ENCODE results near the gene TIMP2. TPM values are rescaled to one million over a fixed set of nuclear protein-coding genes. Genes with fewer than 3 reads are reported as not detected.

Gene TIMP2
- total RNA-seq, 1 experiment from 2014 or later = 66.9 TPM

DNA sequence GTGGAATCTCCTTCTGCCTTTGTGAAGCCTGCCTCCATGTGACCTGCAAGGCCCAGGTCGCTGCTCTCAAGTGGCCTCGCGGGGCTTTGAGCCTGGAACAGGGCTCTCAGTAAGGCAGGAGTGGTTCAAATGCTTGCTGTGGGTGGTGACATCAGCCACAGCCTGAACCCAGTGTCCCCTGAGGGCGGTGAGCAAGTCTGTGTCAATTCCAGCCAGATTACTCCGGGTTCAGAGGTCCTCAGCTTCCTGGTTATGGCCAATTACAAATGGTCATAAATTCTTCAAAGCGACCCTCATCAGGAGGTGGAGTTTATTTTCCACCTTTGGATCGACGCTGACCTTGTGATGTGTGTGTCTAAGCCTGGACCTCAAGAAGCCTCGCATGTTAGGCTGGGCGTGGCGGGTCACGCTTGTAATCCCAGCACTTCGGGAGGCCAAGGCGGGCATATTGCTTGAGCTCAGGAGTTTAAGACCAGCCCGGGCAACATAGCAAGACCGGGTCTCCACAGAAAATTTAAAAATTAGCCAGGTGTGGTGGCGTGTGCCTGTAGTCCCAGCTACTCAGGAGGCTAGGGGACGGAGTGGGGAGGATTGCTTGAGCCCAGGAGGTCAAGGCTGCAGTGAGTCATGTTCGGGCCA lies 37.3 kb upstream of the TIMP2 start:
- Histone ChIP-seq H3K4me1 (peaks cover 16% of the 10 kb centered on the region; the same call in 1 of the 2 replicates), H3K27ac (no peak overlapping the region), H3K4me3 (no peak overlapping the region), H3K36me3 (no peaks in the 10 kb centered on the region), H3K27me3 (no peaks in the 10 kb centered on the region), H3K9me3 (replicated peaks) (no peaks in the 10 kb centered on the region)
- peak; percentile 51 to 58 for DNase-seq

DNA sequence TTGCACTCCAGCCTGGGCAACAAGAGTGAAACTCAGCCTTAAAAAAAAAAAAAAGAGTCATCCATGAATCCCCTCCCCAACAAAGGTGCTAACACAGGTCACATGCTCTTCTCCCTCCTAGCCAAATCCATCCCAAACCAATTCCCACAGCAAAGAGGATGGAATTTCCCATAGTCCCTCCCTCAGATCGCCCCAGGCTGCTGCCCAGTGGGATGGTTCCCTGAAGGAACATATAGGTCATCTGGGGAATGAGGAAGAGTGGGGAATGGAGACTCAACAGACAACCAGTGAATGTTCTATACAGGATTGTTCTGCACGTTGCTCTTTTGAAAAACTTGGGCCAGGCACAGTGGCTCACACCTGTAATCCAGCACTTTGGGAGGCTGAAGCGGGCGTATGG lies 36.4 kb upstream of the TIMP2 start:
- Histone ChIP-seq H3K36me3 (no peaks in the 10 kb centered on the region), H3K4me3 (no peak overlapping the region), H3K9me3 (replicated peaks) (no peaks in the 10 kb centered on the region), H3K27ac (no peak overlapping the region), H3K27me3 (no peaks in the 10 kb centered on the region), H3K4me1 (peaks cover 7% of the 10 kb centered on the region; the same call in 1 of the 2 replicates)
- no peak for DNase-seq

DNA sequence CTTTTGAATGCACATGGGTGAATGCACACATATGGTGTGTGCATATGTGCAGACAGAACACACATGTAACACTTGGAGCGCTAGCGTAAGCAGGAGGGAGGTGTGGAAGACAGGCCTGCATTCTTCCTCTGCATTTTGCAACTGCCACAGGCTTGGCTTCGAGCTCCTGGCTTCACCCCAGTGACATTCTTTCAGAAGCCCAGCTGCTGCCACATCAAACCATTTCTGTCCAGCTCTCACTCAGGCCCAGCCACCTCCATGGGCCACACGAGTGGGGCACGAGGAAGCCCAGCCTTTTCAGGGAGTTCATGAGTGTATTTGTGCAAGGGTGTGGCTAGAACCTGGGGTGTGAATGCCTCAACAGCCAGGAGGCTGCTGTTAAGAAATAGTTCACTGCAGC lies 35.7 kb upstream of the TIMP2 start:
- Histone ChIP-seq H3K4me3 (no peak overlapping the region), H3K27ac (no peak overlapping the region), H3K4me1 (peaks cover 7% of the 10 kb centered on the region; the same call in 1 of the 2 replicates), H3K36me3 (no peaks in the 10 kb centered on the region), H3K27me3 (no peaks in the 10 kb centered on the region), H3K9me3 (replicated peaks) (no peaks in the 10 kb centered on the region)
- no peak for DNase-seq

DNA sequence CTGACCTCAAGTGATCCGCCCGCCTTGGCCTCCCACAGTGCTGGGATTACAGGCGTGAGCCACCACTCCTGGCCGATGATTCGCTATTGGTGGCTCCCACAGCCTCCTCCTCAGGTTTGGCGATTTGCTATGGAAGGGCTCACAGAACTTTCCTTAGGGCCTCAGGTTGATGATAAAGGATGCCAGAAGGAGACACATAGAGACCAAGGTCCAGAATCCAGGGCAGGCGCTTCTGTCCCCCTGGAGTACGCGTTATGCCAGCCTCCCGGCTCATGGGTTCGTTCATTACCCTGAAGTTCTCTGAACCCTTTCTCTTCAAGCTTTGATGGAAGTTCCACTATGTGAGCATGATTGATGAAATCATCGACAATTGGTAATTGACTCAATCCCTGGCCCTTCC lies 34.6 kb upstream of the TIMP2 start:
- no peak for DNase-seq

DNA sequence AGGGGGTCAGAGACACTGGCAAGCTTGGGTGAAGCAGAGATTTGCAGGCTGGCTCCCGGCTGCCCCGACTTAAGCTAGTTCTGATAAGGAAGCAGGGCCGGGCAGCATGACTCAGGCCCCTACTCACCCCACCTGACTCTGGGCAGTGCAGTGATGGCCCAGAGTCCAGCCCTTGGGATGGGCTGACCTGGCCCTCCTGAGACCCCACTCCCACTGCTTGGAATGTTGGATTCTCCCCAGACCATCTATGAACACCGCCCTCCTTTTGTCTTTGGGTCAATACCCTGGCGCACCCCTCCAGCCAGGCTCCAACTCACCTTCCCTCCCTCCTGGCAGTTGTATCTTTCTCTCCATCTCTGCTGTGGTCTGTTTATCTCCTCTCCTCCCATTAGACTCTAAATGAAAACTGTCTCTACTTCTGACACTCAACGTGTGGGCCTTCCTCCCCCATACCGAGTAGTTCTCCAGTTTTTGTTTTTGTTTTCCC lies 33.5 kb upstream of the TIMP2 start:
- Histone ChIP-seq H3K27me3 (no peaks in the 10 kb centered on the region), H3K4me1 (peaks cover 7% of the 10 kb centered on the region; the same call in 1 of the 2 replicates), H3K4me3 (no peak overlapping the region), H3K9me3 (replicated peaks) (no peaks in the 10 kb centered on the region), H3K27ac (no peak overlapping the region), H3K36me3 (no peaks in the 10 kb centered on the region)
- no peak for DNase-seq

More for the DNA sequence above, 34.6 kb upstream of the TIMP2 start:
- H3K36me3 ChIP-seq = no peaks in the 10 kb centered on the region
- no peak overlapping the region for H3K4me3 ChIP-seq
- no peaks in the 10 kb centered on the region for H3K27me3 ChIP-seq
- no peaks in the 10 kb centered on the region for H3K9me3 ChIP-seq (replicated peaks)
- no peak overlapping the region for H3K27ac ChIP-seq
- H3K4me1 ChIP-seq = peaks cover 7% of the 10 kb centered on the region; the same call in 1 of the 2 replicates

DNA sequence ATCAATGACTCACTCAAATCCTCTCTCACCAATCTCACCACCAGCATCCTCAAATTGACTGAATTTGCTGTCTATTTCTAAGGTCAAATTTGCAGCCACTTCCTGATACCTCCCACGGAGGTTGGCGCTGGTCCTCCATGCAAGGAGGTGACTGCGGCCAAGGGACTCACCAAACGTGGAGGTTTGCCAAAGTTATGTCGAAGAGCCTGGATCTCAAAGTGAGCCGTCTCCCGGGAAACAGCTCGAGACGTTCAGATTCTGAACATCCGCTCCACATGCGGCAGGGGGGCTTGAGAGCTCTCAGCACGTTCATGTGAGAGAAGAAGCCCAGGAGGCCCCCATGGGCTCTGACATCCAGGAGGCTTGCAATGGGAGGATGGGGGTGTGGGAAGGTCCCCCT lies 31.9 kb upstream of the TIMP2 start:
- no peaks in the 10 kb centered on the region for H3K36me3 ChIP-seq
- DNase-seq = no peak
- no peak overlapping the region for H3K4me3 ChIP-seq
- no peaks in the 10 kb centered on the region for H3K27me3 ChIP-seq
- H3K9me3 ChIP-seq (replicated peaks) = no peaks in the 10 kb centered on the region
- H3K27ac ChIP-seq = no peak overlapping the region
- peaks cover 10% of the 10 kb centered on the region for H3K4me1 ChIP-seq

DNA sequence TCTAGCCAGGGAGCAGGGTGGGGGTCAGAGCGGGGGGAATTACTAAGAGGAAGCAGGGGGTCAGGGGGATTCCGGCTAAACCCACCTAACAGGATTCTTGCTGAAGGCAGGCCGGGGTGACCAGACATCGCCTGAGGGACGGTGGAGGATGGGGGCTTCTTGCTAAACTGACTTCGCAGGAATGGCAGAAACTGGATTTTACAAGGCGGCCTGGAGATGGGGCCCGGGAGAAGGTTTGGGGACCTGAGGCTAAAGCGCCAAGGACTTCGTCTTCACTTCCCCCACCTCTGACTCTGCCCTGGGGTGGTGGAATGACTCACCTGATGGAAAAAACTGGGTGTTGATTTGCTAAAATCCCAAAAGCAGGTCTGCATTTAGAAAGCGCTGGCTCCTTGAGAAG lies 31.1 kb upstream of the TIMP2 start:
- Histone ChIP-seq H3K4me1 (peaks cover 10% of the 10 kb centered on the region), H3K27ac (no peak overlapping the region), H3K36me3 (no peaks in the 10 kb centered on the region), H3K27me3 (no peaks in the 10 kb centered on the region), H3K9me3 (replicated peaks) (0 out of 2 replicates have a peak, but pooled peaks cover 2% of the 10 kb centered on the region), H3K4me3 (no peak overlapping the region)
- no peak for DNase-seq

DNA sequence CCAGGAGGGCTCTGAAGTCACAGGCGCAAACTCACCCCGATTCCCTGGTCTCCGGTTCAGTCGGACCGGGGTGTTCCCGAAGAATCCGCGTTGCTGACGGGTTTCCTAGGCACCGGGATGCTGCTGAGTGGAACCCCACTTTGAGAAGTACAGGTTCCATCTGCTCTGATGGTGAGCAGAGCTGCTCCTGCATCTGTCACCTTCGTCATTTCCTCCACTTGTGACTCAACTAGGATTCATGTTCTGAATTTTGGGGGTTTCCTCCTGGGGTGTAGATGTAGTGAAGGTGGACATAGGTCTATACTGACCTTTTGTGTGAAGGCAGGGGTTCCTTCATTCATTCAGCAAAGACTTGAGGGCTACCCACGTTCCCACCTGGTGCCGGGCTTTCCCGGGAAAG lies 29.5 kb upstream of the TIMP2 start:
- peaks cover 10% of the 10 kb centered on the region for H3K4me1 ChIP-seq
- H3K4me3 ChIP-seq = no peak overlapping the region
- H3K36me3 ChIP-seq = no peaks in the 10 kb centered on the region
- peaks cover 13% of the 10 kb centered on the region for H3K9me3 ChIP-seq (replicated peaks)
- H3K27ac ChIP-seq = no peak overlapping the region
- DNase-seq = no peak
- H3K27me3 ChIP-seq = no peaks in the 10 kb centered on the region

DNA sequence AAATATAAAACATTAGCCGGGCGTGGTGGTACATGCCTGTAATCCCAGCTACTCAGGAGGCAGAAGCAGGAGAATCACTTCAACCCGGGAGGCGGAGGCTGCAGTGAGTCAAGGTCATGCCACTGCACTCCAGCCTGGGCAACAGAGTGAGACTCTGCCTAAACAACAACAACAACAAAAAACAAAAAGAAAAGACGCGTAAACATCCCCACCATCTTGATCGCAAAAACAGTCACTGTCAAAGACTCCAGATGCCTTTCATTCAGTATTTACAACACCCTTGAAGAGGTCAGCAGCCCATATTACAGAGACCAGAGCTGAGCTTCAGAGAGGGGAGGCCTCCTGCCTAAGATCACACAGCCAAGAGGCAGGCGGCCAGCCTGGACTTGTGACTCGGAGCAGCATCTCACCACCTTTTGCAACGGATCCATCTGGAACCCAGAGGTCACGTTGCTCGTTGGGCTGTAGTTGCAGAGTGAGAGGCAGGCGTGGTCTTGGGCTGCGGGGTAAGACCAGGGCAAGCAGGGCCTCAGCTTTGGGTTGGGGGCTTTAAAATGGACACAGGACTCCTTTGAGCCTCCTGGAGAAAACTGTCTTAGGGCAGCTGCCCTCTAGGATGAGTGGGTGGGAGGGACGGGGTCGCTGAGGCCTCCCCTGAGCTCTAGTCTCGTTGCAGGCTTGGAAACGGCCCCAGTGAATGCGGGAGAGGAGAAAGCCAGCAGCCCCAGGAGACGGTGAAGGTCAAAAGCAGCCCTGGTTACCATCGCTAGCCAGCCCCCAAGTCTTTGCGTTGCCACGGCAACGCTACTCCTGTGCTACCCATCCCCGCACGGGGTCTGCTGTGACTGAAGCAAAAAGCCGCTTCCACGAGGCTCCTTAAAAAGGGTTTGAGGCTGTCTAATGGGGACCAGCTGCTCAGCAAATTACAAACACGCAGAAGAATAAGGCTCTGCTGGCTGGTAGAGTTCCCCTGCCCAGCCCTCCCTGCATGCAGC lies 28.5 kb upstream of the TIMP2 start:
- Histone ChIP-seq H3K9me3 (replicated peaks) (peaks cover 13% of the 10 kb centered on the region), H3K27ac (no peak overlapping the region), H3K27me3 (no peaks in the 10 kb centered on the region), H3K4me3 (no peak overlapping the region), H3K4me1 (peaks cover 10% of the 10 kb centered on the region), H3K36me3 (no peaks in the 10 kb centered on the region)
- no peak for DNase-seq

DNA sequence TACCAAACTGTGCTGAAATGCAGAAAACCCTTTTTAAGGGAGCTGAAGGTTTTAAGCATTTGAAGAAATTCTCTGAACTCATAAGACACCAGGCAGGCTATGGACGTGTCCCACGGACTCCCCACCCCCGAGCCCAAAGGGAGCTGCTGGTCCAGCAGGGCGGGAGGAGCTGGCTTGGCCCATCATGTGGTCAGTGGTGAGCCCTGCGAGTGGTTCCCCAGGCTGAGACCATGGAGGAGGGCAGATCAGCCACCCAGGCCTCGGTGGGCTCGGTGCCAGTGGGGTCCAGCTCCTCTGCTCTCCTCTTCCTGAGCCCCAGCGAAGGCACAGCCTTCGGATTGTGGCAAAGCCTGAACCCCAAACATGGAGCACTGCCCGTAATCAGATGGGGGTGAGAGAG lies 27.5 kb upstream of the TIMP2 start:
- no peak for DNase-seq
- Histone ChIP-seq H3K36me3 (no peaks in the 10 kb centered on the region), H3K27ac (peak overlapping the region; percentile 27; the same call in 1 of the 2 replicates)

DNA sequence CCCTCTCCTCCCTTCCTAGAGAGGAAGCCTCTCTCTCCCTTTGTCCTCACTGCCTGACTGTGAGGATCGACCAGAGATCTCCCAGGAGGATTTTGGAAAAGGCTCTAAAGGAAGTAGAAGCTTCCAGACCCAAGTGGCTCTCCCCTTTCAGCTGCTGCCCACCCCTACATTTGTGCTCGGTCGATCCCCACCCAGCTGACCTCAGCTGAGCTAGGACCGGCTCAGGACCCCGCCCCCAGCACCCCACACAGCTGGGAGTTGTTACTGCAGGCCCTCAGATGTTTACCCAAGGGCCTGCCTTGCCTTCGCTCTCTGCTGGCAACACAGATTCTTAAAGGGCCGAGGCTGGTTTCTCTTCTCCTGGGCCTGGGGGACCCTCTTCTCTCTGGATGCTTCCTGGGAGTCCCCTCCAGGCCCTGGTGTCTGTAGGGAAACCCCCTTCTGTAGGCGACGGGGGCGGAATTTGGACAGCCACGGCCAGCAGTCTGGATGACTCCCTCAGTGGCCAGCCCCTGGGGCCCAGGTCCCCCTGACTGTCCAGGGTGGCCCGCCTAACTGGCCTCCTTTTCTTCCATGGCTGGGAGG lies 26.9 kb upstream of the TIMP2 start:
- H3K36me3 ChIP-seq = no peaks in the 10 kb centered on the region
- peaks cover 13% of the 10 kb centered on the region for H3K9me3 ChIP-seq (replicated peaks)
- peak overlapping the region; percentile 29 for H3K4me3 ChIP-seq
- H3K4me1 ChIP-seq = peaks cover 10% of the 10 kb centered on the region
- DNase-seq = peak; percentile 67 to 72
- no peaks in the 10 kb centered on the region for H3K27me3 ChIP-seq
- peak overlapping the region; percentile 27 for H3K27ac ChIP-seq

More for the DNA sequence above, 27.5 kb upstream of the TIMP2 start:
- Histone ChIP-seq H3K9me3 (replicated peaks) (peaks cover 13% of the 10 kb centered on the region), H3K4me1 (peaks cover 10% of the 10 kb centered on the region), H3K4me3 (no peak overlapping the region), H3K27me3 (no peaks in the 10 kb centered on the region)

DNA sequence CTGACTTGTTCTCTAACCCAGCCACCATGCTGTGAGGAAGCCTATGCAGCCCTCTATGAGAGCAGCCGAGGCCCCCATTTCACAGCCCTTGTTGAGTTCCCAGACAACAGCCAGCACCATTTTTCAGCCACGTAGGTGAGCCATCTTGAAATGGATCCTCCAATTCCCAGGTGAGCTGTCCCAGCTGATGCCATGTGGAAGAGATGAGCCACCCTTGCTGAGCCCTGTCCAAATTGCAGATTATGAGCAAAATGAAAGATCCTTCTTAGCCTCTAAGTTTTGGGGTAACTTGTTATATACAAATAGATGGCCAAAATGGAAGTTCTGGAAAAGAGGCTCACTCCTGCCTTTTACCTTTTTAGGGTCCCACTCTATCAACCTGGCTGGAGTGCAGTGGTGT lies 25.7 kb upstream of the TIMP2 start:
- Histone ChIP-seq H3K36me3 (no peaks in the 10 kb centered on the region), H3K9me3 (replicated peaks) (peaks cover 13% of the 10 kb centered on the region), H3K4me3 (no peak overlapping the region), H3K27me3 (no peaks in the 10 kb centered on the region), H3K27ac (no peak overlapping the region), H3K4me1 (peaks cover 10% of the 10 kb centered on the region)
- DNase-seq = no peak

DNA sequence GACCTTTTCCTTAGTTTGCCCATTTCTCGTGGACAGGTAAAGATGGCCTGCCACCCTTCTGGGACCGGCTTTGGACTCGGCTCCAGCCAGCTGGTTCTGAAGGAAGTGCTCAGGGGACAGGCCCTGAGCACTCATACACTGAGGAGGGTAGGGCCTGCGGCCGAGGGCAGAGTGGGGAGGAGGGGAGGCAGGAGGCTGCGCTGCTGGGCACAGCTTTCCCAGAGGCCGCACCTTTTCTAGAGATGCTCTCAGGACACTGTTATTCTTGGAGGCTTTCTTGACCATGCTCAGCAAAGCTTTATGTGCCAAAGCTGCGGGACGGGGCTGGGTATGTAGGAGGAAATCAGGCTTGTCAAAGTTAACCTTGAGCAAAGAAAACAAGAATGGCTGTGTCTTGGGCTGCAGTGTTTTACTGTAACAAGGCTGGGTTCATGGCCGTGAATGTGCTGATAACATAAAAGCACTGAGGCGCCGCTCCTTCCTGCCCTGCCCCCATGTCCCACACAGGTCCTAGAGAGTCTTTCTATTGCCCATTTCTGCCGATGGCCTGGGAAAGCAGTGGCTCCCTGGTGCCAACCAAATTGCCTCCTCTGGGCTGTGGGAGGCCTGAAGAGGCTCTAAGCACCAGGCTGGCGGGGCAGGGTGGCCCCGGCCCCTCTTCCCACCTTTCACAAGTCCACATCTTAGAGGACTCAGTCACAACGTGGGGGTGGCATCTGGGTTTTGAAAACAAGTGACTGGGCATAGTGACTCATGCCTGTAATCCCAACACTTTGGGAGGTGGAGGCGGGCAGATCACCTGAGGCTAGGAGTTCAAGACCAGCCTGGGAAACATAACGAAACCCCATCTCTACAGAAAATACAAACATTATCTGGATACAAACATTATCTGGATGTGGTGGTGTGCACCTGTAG lies 22.3 kb upstream of the TIMP2 start:
- Histone ChIP-seq H3K4me3 (no peak overlapping the region), H3K4me1 (peaks cover 10% of the 10 kb centered on the region), H3K27me3 (peaks cover 16% of the 10 kb centered on the region; the same call in 1 of the 2 replicates), H3K27ac (no peak overlapping the region), H3K9me3 (replicated peaks) (peaks cover 13% of the 10 kb centered on the region), H3K36me3 (no peaks in the 10 kb centered on the region)
- DNase-seq = no peak

DNA sequence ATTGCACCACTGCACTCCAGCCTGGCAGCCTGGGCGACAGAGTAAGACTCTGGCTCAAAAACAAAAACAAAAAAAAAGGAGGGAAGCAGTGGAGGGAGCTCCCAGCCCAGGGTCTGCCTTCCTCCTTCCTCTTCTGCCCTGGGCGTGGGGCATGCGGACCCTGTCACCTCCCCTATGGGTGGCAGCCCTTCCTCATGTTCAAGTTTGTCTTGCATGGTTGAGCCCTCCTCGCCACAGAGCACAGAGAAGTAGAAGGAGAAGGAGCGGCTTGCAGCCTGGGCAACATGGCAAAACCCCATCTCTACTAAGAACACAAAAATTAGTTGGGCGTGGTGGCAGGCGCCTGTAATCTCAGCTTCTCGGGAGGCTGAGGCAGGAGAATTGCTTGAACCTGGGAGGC lies 21.4 kb upstream of the TIMP2 start:
- H3K27me3 ChIP-seq = peaks cover 16% of the 10 kb centered on the region; the same call in 1 of the 2 replicates
- peaks cover 6% of the 10 kb centered on the region; the same call in 1 of the 2 replicates for H3K4me1 ChIP-seq
- no peak for DNase-seq
- H3K4me3 ChIP-seq = no peak overlapping the region
- H3K36me3 ChIP-seq = no peaks in the 10 kb centered on the region
- H3K27ac ChIP-seq = no peak overlapping the region
- peaks cover 13% of the 10 kb centered on the region for H3K9me3 ChIP-seq (replicated peaks)
